ENCODE results near the gene PAQR6. TPM values are rescaled to one million over a fixed set of nuclear protein-coding genes. Genes with fewer than 3 reads are reported as not detected.

The PAQR6 gene
- total RNA-seq, 1 donor from 2014 or later, result 1.0 TPM

GRCh38 chr1:156284112-156284511 lies 36.3 kb upstream of the PAQR6 start, which contains the start of gene TMEM79:
Gene TMEM79, plus strand, starts transcription at chr1:156284325. Its CDS starts 902 bp downstream, at chr1:156285227.
- Histone ChIP-seq H3K27ac (ENCODE audit: low read depth, low read length) (peak within 1 kb of the TSS; percentile 92), H3K9ac (ENCODE audit: low read depth in 1 of 3, low read length in 3 of 3) (peak within 1 kb of the TSS; percentile 86 to 94 (median 94)), H3K27me3 (ENCODE audit: control insufficient read depth in 3 of 3, insufficient read depth in 3 of 3, low read length in 3 of 3) (no peaks in the 10 kb centered on the region), H3K36me3 (ENCODE audit: control insufficient read depth in 3 of 3, insufficient read depth in 3 of 3, low read length in 3 of 3) (peaks cover 6 to 10% (median 7%) of the 10 kb centered on the region in 3 donors), H3K9me3 (ENCODE audit: control insufficient read depth in 3 of 3, low read length in 3 of 3) (no peaks in the 10 kb centered on the region), H3K4me1 (ENCODE audit: control insufficient read depth in 3 of 3, insufficient read depth in 3 of 3, low read length in 3 of 3) (peaks cover 29 to 43% (median 33%) of the 10 kb centered on the region in 3 donors), H3K4me3 (ENCODE audit: low read length in 3 of 3) (peak within 1 kb of the TSS; percentile 87 to 94 (median 93))

- peak overlapping the region; percentile 86 to 94 (median 94) for H3K9ac ChIP-seq (ENCODE audit: low read depth in 1 of 3, low read length in 3 of 3)
- H3K9me3 ChIP-seq (ENCODE audit: control insufficient read depth in 3 of 3, low read length in 3 of 3), result no peaks in the 10 kb centered on the region
- H3K27ac ChIP-seq (ENCODE audit: low read depth, low read length), result peak overlapping the region; percentile 92
- peaks cover 29 to 43% (median 33%) of the 10 kb centered on the region in 3 donors for H3K4me1 ChIP-seq (ENCODE audit: control insufficient read depth in 3 of 3, insufficient read depth in 3 of 3, low read length in 3 of 3)
- no peaks in the 10 kb centered on the region for H3K27me3 ChIP-seq (ENCODE audit: control insufficient read depth in 3 of 3, insufficient read depth in 3 of 3, low read length in 3 of 3)
- H3K4me3 ChIP-seq (ENCODE audit: low read length in 3 of 3), result peak overlapping the region; percentile 87 to 94 (median 93)
- peaks cover 11 to 14% (median 11%) of the 10 kb centered on the region in 3 donors for H3K36me3 ChIP-seq (ENCODE audit: control insufficient read depth in 3 of 3, insufficient read depth in 3 of 3, low read length in 3 of 3)
These were observed 35.7 kb upstream of the PAQR6 start for GRCh38 chr1:156283521-156283920.

GRCh38 chr1:156282479-156283222 lies 34.8 kb upstream of the PAQR6 start, which contains the start of gene SMG5:
Gene SMG5, minus strand, starts transcription at chr1:156282825. Its CDS starts 145 bp downstream, at chr1:156282680.
- Histone ChIP-seq H3K36me3 (ENCODE audit: control insufficient read depth in 3 of 3, insufficient read depth in 3 of 3, low read length in 3 of 3) (peaks cover 18 to 22% (median 19%) of the 10 kb centered on the region in 3 donors), H3K4me3 (ENCODE audit: low read length in 3 of 3) (peak within 1 kb of the TSS; percentile 87 to 94 (median 93)), H3K27ac (ENCODE audit: low read depth, low read length) (peak within 1 kb of the TSS; percentile 92), H3K4me1 (ENCODE audit: control insufficient read depth in 3 of 3, insufficient read depth in 3 of 3, low read length in 3 of 3) (peaks cover 29 to 43% (median 33%) of the 10 kb centered on the region in 3 donors), H3K9me3 (ENCODE audit: control insufficient read depth in 3 of 3, low read length in 3 of 3) (no peaks in the 10 kb centered on the region), H3K27me3 (ENCODE audit: control insufficient read depth in 3 of 3, insufficient read depth in 3 of 3, low read length in 3 of 3) (no peaks in the 10 kb centered on the region), H3K9ac (ENCODE audit: low read depth in 1 of 3, low read length in 3 of 3) (peak within 1 kb of the TSS; percentile 88 to 94 (median 94))

GRCh38 chr1:156281693-156282478 lies 34.0 kb upstream of the PAQR6 start:
- no peaks in the 10 kb centered on the region for H3K9me3 ChIP-seq (ENCODE audit: control insufficient read depth in 3 of 3, low read length in 3 of 3)
- H3K27ac ChIP-seq (ENCODE audit: low read depth, low read length), result peak overlapping the region; percentile 92
- peaks cover 24 to 26% (median 25%) of the 10 kb centered on the region in 3 donors for H3K36me3 ChIP-seq (ENCODE audit: control insufficient read depth in 3 of 3, insufficient read depth in 3 of 3, low read length in 3 of 3)
- H3K4me3 ChIP-seq (ENCODE audit: low read length in 3 of 3), result peak overlapping the region; percentile 87 to 94 (median 93)
- peaks cover 29 to 43% (median 33%) of the 10 kb centered on the region in 3 donors for H3K4me1 ChIP-seq (ENCODE audit: control insufficient read depth in 3 of 3, insufficient read depth in 3 of 3, low read length in 3 of 3)
- peak overlapping the region; percentile 88 to 94 (median 94) for H3K9ac ChIP-seq (ENCODE audit: low read depth in 1 of 3, low read length in 3 of 3)
- H3K27me3 ChIP-seq (ENCODE audit: control insufficient read depth in 3 of 3, insufficient read depth in 3 of 3, low read length in 3 of 3), result no peaks in the 10 kb centered on the region

GRCh38 chr1:156281281-156281680 lies 33.4 kb upstream of the PAQR6 start:
- no peaks in the 10 kb centered on the region for H3K27me3 ChIP-seq (ENCODE audit: control insufficient read depth in 3 of 3, insufficient read depth in 3 of 3, low read length in 3 of 3)
- peaks cover 27 to 30% (median 30%) of the 10 kb centered on the region in 3 donors for H3K36me3 ChIP-seq (ENCODE audit: control insufficient read depth in 3 of 3, insufficient read depth in 3 of 3, low read length in 3 of 3)
- H3K27ac ChIP-seq (ENCODE audit: low read depth, low read length), result peak overlapping the region; percentile 92
- peak overlapping the region; percentile 87 to 94 (median 93) for H3K4me3 ChIP-seq (ENCODE audit: low read length in 3 of 3)
- H3K4me1 ChIP-seq (ENCODE audit: control insufficient read depth in 3 of 3, insufficient read depth in 3 of 3, low read length in 3 of 3), result peaks cover 29 to 43% (median 33%) of the 10 kb centered on the region in 3 donors
- H3K9ac ChIP-seq (ENCODE audit: low read depth in 1 of 3, low read length in 3 of 3), result peak overlapping the region; percentile 88 to 94 (median 94)
- no peaks in the 10 kb centered on the region for H3K9me3 ChIP-seq (ENCODE audit: control insufficient read depth in 3 of 3, low read length in 3 of 3)

- Histone ChIP-seq H3K27ac (ENCODE audit: low read depth, low read length) (peak overlapping the region; percentile 92), H3K27me3 (ENCODE audit: control insufficient read depth in 3 of 3, insufficient read depth in 3 of 3, low read length in 3 of 3) (no peaks in the 10 kb centered on the region), H3K4me1 (ENCODE audit: control insufficient read depth in 3 of 3, insufficient read depth in 3 of 3, low read length in 3 of 3) (peaks cover 29 to 43% (median 33%) of the 10 kb centered on the region in 3 donors), H3K36me3 (ENCODE audit: control insufficient read depth in 3 of 3, insufficient read depth in 3 of 3, low read length in 3 of 3) (peaks cover 35 to 37% (median 36%) of the 10 kb centered on the region in 3 donors), H3K9me3 (ENCODE audit: control insufficient read depth in 3 of 3, low read length in 3 of 3) (no peaks in the 10 kb centered on the region), H3K4me3 (ENCODE audit: low read length in 3 of 3) (no peak overlapping the region), H3K9ac (ENCODE audit: low read depth in 1 of 3, low read length in 3 of 3) (peak overlapping the region in 2 of 3 donors; percentile 4 to 40)
These were observed 32.0 kb upstream of the PAQR6 start for GRCh38 chr1:156279837-156280236.

GRCh38 chr1:156276966-156277381 lies 29.1 kb upstream of the PAQR6 start:
- peaks cover 20 to 24% (median 24%) of the 10 kb centered on the region in 3 donors for H3K4me1 ChIP-seq (ENCODE audit: control insufficient read depth in 3 of 3, insufficient read depth in 3 of 3, low read length in 3 of 3)
- no peaks in the 10 kb centered on the region for H3K27me3 ChIP-seq (ENCODE audit: control insufficient read depth in 3 of 3, insufficient read depth in 3 of 3, low read length in 3 of 3)
- H3K9ac ChIP-seq (ENCODE audit: low read depth in 1 of 3, low read length in 3 of 3), result peak overlapping the region in 1 of 3 donors; percentile 33
- no peaks in the 10 kb centered on the region for H3K9me3 ChIP-seq (ENCODE audit: control insufficient read depth in 3 of 3, low read length in 3 of 3)
- no peak overlapping the region for H3K4me3 ChIP-seq (ENCODE audit: low read length in 3 of 3)
- H3K36me3 ChIP-seq (ENCODE audit: control insufficient read depth in 3 of 3, insufficient read depth in 3 of 3, low read length in 3 of 3), result peaks cover 62 to 65% (median 64%) of the 10 kb centered on the region in 3 donors
- H3K27ac ChIP-seq (ENCODE audit: low read depth, low read length), result no peak overlapping the region

GRCh38 chr1:156276532-156276931 lies 28.7 kb upstream of the PAQR6 start:
- H3K27ac ChIP-seq (ENCODE audit: low read depth, low read length), result no peak overlapping the region

GRCh38 chr1:156270314-156270713 lies 22.5 kb upstream of the PAQR6 start:
- H3K27me3 ChIP-seq (ENCODE audit: control insufficient read depth in 3 of 3, insufficient read depth in 3 of 3, low read length in 3 of 3), result no peaks in the 10 kb centered on the region
- no peaks in the 10 kb centered on the region for H3K9me3 ChIP-seq (ENCODE audit: control insufficient read depth in 3 of 3, low read length in 3 of 3)
- no peak overlapping the region for H3K9ac ChIP-seq (ENCODE audit: low read depth in 1 of 3, low read length in 3 of 3)
- no peak overlapping the region for H3K27ac ChIP-seq (ENCODE audit: low read depth, low read length)
- no peaks in the 10 kb centered on the region for H3K4me1 ChIP-seq (ENCODE audit: control insufficient read depth in 3 of 3, insufficient read depth in 3 of 3, low read length in 3 of 3)
- peaks cover 74 to 89% (median 81%) of the 10 kb centered on the region in 3 donors for H3K36me3 ChIP-seq (ENCODE audit: control insufficient read depth in 3 of 3, insufficient read depth in 3 of 3, low read length in 3 of 3)
- no peak overlapping the region for H3K4me3 ChIP-seq (ENCODE audit: low read length in 3 of 3)

More at GRCh38 chr1:156276532-156276931, 28.7 kb upstream of the PAQR6 start:
- H3K4me1 ChIP-seq (ENCODE audit: control insufficient read depth in 3 of 3, insufficient read depth in 3 of 3, low read length in 3 of 3), result peaks cover 15 to 21% (median 19%) of the 10 kb centered on the region in 3 donors
- no peak overlapping the region for H3K9ac ChIP-seq (ENCODE audit: low read depth in 1 of 3, low read length in 3 of 3)
- no peaks in the 10 kb centered on the region for H3K27me3 ChIP-seq (ENCODE audit: control insufficient read depth in 3 of 3, insufficient read depth in 3 of 3, low read length in 3 of 3)
- H3K9me3 ChIP-seq (ENCODE audit: control insufficient read depth in 3 of 3, low read length in 3 of 3), result no peaks in the 10 kb centered on the region
- H3K36me3 ChIP-seq (ENCODE audit: control insufficient read depth in 3 of 3, insufficient read depth in 3 of 3, low read length in 3 of 3), result peaks cover 66 to 70% (median 68%) of the 10 kb centered on the region in 3 donors
- H3K4me3 ChIP-seq (ENCODE audit: low read length in 3 of 3), result no peak overlapping the region
